Daoy (cell line): ENCODE data around the gene NFYA. TPM values are rescaled to one million over a fixed set of nuclear protein-coding genes. Genes with fewer than 3 reads are reported as not detected.

ENCODE experiments used
- DNase-seq: peaks from one replicate; pipeline ENCODE4 v3.0.0-alpha.2; 2015; ENCODE audit warnings: low read depth
- total RNA-seq: library from RNA; depleted of rRNA; stranded (reverse); fragments of >200 nt; shearing (Covaris generic); gene quantifications from 2 replicates; pipeline ENCODE4 v1.2.3, GENCODE V29; 2014; rRNA removed

NFYA gene
- 9.1 and 13.1 TPM in 2 replicates for total RNA-seq

GRCh38 chr6:41072836-41073202 is at the start of gene NFYA:
TSS of gene NFYA (plus strand) at chr6:41072974. CDS start at chr6:41079090, 6,116 bp downstream.
- no peak for DNase-seq

- DNase-seq = no peak
These were observed 49.7 kb upstream of the NFYA start for GRCh38 chr6:41023114-41023513.

GRCh38 chr6:41025966-41026530 is 46.7 kb upstream of the NFYA start:
- no peak for DNase-seq

- DNase-seq = no peak
These were observed 45.5 kb upstream of the NFYA start for GRCh38 chr6:41027241-41027640.

- DNase-seq = peak; percentile 84
These were observed 44.8 kb upstream of the NFYA start for GRCh38 chr6:41027799-41028560.

GRCh38 chr6:41028561-41029412 is 44.0 kb upstream of the NFYA start:
- DNase-seq = no peak

GRCh38 chr6:41032830-41033229 is 39.9 kb upstream of the NFYA start:
- DNase-seq = no peak

GRCh38 chr6:41033776-41034175 is 39.0 kb upstream of the NFYA start:
- no peak for DNase-seq

- no peak for DNase-seq
These were observed 36.6 kb upstream of the NFYA start for GRCh38 chr6:41036186-41036585.

- no peak for DNase-seq
These were observed 36.2 kb upstream of the NFYA start for GRCh38 chr6:41036601-41037000.

GRCh38 chr6:41037107-41037900 is 35.5 kb upstream of the NFYA start:
- DNase-seq = no peak

GRCh38 chr6:41038205-41038604 is 34.6 kb upstream of the NFYA start:
- no peak for DNase-seq

GRCh38 chr6:41039060-41039998 is 33.4 kb upstream of the NFYA start, which contains the start of gene UNC5CL:
TSS of gene UNC5CL (minus strand) at chr6:41039221. CDS start at chr6:41035074, 4,147 bp downstream.
- peak; percentile 39 for DNase-seq

- DNase-seq = peak; percentile 76
These were observed 32.5 kb upstream of the NFYA start for GRCh38 chr6:41040101-41040939.

- DNase-seq = no peak
These were observed 31.7 kb upstream of the NFYA start for GRCh38 chr6:41040940-41041536.

GRCh38 chr6:41042226-41043055 is 30.3 kb upstream of the NFYA start, which contains the start of gene TSPO2:
TSS of gene TSPO2 (plus strand) at chr6:41042467. CDS start at chr6:41042986, 519 bp downstream.
- no peak for DNase-seq

GRCh38 chr6:41043151-41043550 is 29.6 kb upstream of the NFYA start:
- DNase-seq = no peak

- no peak for DNase-seq
These were observed 27.1 kb upstream of the NFYA start for GRCh38 chr6:41045664-41046063.
